Measurements from ENCODE around the gene LCE3C. TPM values are rescaled to one million over a fixed set of nuclear protein-coding genes. Genes with fewer than 3 reads are reported as not detected.

Gene LCE3C
- total RNA-seq, 1 donor from 2014 or later, result not detected

DNA sequence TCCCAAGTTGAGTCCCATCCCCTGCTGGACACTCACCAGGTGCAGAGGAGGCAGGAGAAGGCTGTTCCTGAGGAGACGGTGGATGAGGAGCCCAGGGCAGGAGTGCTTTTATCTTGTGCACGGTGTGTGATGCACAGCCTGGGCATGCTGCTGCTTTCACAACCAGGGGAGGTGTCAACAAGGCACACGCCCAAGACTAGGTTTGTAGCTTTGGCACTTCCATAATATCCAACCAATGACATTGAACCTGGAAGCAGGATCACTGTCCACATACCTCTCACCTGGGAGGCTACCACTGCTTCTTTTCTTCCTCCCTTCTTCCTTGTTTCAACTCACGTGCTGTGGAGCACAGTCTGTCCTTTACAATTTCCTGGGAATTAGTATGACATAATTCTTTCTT, 19.6 kb upstream of the LCE3C start, which contains the start of gene LCE3D:
Gene LCE3D (minus strand): TSS at position 84 of the 400 bp plus-strand sequence. CDS start 580 bp downstream, outside the sequence.
- TF ChIP-seq, protein P1, sequence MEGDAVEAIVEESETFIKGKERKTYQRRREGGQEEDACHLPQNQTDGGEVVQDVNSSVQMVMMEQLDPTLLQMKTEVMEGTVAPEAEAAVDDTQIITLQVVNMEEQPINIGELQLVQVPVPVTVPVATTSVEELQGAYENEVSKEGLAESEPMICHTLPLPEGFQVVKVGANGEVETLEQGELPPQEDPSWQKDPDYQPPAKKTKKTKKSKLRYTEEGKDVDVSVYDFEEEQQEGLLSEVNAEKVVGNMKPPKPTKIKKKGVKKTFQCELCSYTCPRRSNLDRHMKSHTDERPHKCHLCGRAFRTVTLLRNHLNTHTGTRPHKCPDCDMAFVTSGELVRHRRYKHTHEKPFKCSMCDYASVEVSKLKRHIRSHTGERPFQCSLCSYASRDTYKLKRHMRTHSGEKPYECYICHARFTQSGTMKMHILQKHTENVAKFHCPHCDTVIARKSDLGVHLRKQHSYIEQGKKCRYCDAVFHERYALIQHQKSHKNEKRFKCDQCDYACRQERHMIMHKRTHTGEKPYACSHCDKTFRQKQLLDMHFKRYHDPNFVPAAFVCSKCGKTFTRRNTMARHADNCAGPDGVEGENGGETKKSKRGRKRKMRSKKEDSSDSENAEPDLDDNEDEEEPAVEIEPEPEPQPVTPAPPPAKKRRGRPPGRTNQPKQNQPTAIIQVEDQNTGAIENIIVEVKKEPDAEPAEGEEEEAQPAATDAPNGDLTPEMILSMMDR (IDR thresholded peaks at IDR 0.05; ENCODE audit: insufficient read depth, low read length, severe bottlenecking), result no peak
- DNase-seq (ENCODE audit: low read depth), result peak; percentile 81
- Histone ChIP-seq H3K4me3 (ENCODE audit: low read depth, low read length) (no peak within 1 kb of the TSS), H3K27me3 (ENCODE audit: control insufficient read depth, insufficient read depth, low read length) (no peaks in the 10 kb centered on the region), H3K36me3 (ENCODE audit: control insufficient read depth, insufficient read depth, low read length) (no peaks in the 10 kb centered on the region)
- peak; percentile 97 for FAIRE-seq

DNA sequence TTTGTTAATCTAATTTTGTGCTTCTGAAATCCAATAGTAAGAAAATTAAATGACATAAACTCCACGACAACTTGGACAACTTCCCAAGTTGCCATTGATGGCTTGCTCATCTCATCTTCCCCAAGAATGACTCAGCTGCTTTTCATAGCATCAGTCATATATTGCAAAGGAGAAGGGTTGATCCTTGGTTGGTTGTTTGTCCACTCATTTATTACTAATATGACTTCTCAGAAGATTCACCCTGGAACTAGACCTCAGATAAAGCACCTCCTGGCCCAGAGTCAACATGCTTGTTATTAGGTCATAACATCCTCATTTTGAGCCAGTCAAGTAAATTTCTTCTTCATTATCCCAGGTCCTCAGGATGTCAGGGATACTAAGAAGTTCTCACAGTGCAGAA, 17.4 kb upstream of the LCE3C start:
- DNase-seq (ENCODE audit: low read depth) (peak; percentile 88), FAIRE-seq (peak; percentile 13)
- TF ChIP-seq, protein P1 (IDR thresholded peaks at IDR 0.05; ENCODE audit: insufficient read depth, low read length, severe bottlenecking), result no peak
- Histone ChIP-seq H3K4me3 (ENCODE audit: low read depth, low read length) (no peak overlapping the region), H3K27me3 (ENCODE audit: control insufficient read depth, insufficient read depth, low read length) (no peaks in the 10 kb centered on the region), H3K36me3 (ENCODE audit: control insufficient read depth, insufficient read depth, low read length) (no peaks in the 10 kb centered on the region)

DNA sequence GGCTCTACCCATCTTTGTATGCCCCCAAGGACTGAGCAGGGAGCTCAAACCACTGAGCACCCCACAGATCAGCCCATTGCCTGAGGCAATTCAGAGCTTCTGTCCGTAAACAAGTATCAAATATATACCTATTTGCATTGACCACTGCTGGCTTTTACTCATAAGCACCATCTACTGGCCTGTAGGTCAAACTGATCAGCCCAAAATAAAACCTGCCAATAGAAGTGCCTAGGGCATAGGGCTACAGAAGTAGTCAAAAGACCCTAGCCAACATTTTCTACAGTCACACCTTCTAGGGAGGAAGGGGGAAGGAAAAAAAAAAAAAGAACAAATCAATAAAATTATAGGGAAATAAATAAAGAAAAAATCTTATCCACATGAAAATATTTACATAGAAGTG, 14.4 kb upstream of the LCE3C start:
- DNase-seq (ENCODE audit: low read depth) (no peak), FAIRE-seq (no peak)

DNA sequence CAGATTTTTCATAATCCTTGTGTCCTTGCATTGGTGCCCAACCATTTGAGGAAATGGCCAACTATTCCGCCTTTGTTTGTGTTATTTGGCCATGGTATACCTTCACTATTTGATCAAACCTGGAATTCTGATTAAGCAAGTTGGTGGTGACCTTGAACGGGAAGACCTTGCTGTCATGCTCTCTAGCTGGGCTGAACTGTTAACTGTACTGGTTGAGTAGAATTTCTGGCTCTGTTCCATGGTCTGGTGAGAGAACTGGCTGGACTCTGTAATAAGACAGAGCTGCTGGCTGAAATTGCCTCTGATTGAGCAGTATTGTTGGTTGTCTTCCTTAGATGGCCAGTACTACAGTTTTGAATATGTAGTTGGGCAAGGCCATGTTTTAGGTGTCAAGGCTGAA, 3.0 kb upstream of the LCE3C start:
- H3K4me3 ChIP-seq (ENCODE audit: low read depth, low read length), result no peak overlapping the region
- no peaks in the 10 kb centered on the region for H3K36me3 ChIP-seq (ENCODE audit: control insufficient read depth, insufficient read depth, low read length)
- TF ChIP-seq, protein P1 (IDR thresholded peaks at IDR 0.05; ENCODE audit: insufficient read depth, low read length, severe bottlenecking), result no peak
- H3K27me3 ChIP-seq (ENCODE audit: control insufficient read depth, insufficient read depth, low read length), result no peaks in the 10 kb centered on the region
- FAIRE-seq, result no peak
- no peak for DNase-seq (ENCODE audit: low read depth)

More for the DNA sequence above, 14.4 kb upstream of the LCE3C start:
- Histone ChIP-seq H3K27me3 (ENCODE audit: control insufficient read depth, insufficient read depth, low read length) (no peaks in the 10 kb centered on the region), H3K4me3 (ENCODE audit: low read depth, low read length) (no peak overlapping the region), H3K36me3 (ENCODE audit: control insufficient read depth, insufficient read depth, low read length) (no peaks in the 10 kb centered on the region)
- TF ChIP-seq, protein P1 (IDR thresholded peaks at IDR 0.05; ENCODE audit: insufficient read depth, low read length, severe bottlenecking), result no peak

DNA sequence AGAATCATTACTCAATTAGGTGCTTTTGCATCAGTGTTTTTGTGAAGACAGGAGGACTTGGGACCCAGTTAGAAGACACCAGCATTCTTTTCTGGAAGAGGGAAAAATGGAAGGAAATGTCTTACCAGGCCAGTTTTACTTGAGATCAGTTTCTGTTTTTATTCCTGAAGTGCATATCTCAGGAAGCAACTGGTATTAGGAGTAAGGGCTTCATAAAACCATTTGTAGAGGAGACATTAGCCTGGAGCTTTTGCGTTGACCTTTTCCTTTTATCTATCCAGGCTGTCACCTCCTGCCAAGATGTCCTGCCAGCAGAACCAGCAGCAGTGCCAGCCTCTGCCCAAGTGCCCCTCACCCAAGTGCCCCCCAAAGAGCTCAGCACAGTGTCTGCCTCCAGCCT, 13.5 kb downstream of the LCE3C start, which contains the start of gene LCE3B:
Gene LCE3B (plus strand): TSS at position 301 of the 400 bp plus-strand sequence. CDS start 0 bp downstream, at position 301.
- FAIRE-seq (no peak), DNase-seq (ENCODE audit: low read depth) (no peak)
- Histone ChIP-seq H3K36me3 (ENCODE audit: control insufficient read depth, insufficient read depth, low read length) (no peaks in the 10 kb centered on the region), H3K4me3 (ENCODE audit: low read depth, low read length) (no peak within 1 kb of the TSS), H3K27me3 (ENCODE audit: control insufficient read depth, insufficient read depth, low read length) (no peaks in the 10 kb centered on the region)
- TF ChIP-seq, protein P1 (IDR thresholded peaks at IDR 0.05; ENCODE audit: insufficient read depth, low read length, severe bottlenecking), result no peak

DNA sequence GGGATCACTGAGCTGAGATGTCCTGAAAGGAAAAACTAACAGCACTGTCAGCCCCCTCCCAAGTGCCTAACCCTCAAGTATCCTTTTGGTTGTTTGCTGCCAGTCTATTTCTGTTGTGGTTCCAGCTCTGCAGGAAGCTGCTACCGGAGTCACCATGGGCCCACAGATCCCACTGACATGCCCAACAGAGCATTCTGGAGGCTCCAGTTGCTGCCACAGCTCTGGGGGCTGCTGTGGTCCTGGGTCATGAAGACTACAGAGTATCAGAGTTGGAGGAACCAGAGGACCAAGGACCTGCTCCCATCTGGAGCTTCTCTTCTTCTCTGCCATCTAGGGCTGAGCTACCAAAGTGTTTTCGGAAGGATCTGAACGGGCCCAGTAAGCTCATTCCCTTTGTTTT, 22.0 kb downstream of the LCE3C start:
- H3K4me3 ChIP-seq (ENCODE audit: low read depth, low read length), result no peak overlapping the region
- DNase-seq (ENCODE audit: low read depth) (no peak), FAIRE-seq (no peak)
- no peaks in the 10 kb centered on the region for H3K36me3 ChIP-seq (ENCODE audit: control insufficient read depth, insufficient read depth, low read length)
- TF ChIP-seq, protein P1 (IDR thresholded peaks at IDR 0.05; ENCODE audit: insufficient read depth, low read length, severe bottlenecking), result no peak
- peaks cover 6% of the 10 kb centered on the region for H3K27me3 ChIP-seq (ENCODE audit: control insufficient read depth, insufficient read depth, low read length)
